HG03565 (cell line): ENCODE measurements around the gene CREG1.
A peak's percentile ranks its signal among the peaks of the same experiment; 100 is the strongest.

Source experiments
- ATAC-seq: cut with Tn5 transposase; IDR thresholded peaks from one replicate; pipeline ENCODE4 v1.9.1; 2021; ENCODE audit warnings: mild to moderate bottlenecking, moderate library complexity; ENCODE audit not compliant: unreplicated experiment

Gene CREG1

DNA sequence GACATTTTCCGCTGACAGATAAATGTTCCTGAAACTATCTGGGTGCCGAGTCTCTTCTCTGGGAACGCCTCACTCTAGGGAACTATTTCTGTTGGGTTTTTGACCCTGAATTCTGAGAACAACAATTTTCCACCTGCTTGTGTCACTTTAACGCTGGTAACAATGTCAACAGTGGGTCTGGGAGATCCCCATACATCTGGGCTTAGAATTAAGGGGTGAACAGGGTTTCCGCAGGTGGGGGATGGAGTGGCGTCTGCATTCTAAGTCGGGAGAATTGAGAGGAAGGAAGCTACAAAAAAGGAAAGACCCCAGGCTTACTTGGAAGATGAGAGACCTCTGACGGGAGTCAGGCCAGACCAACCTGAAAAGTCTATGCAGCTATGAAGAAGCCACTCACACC is 44.0 kb downstream of the CREG1 start:
- no peak for ATAC-seq

DNA sequence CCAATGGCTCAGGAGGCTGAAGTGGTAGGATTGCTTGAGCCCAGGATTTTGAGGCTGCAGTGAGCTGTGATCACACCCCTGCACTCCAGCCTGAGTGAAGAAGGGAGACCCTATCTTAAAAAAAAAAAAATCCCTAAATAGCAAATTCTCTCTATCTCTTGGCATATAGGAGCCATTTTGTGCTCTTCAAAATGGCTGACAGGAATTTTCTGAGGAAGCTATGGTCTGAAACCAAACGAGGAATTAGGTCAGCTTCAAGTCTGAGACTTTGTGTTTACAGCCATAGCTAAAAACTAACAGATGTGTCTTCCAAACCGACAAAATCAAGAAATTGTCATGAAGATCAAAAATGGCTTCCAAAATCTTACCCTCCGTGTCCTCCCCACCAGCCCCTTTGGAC is 45.8 kb downstream of the CREG1 start:
- ATAC-seq = no peak

DNA sequence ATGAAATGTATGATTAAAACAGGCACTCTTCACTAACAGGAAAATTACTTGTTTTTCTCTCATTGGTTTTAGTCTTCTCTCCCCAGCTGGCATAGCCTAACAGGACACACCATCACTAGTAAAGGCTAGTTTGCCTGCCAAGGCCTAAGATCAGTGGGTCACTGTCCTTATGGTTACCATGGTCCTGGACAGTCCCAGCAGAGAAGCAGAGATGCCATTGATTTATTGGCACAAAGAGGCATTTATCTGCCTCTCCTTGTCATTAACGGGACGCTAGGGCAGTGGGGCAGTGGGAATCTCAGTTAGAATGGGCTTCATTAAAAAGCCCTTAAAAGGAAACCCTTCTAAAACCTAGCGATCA is 49.1 kb downstream of the CREG1 start:
- ATAC-seq = no peak

DNA sequence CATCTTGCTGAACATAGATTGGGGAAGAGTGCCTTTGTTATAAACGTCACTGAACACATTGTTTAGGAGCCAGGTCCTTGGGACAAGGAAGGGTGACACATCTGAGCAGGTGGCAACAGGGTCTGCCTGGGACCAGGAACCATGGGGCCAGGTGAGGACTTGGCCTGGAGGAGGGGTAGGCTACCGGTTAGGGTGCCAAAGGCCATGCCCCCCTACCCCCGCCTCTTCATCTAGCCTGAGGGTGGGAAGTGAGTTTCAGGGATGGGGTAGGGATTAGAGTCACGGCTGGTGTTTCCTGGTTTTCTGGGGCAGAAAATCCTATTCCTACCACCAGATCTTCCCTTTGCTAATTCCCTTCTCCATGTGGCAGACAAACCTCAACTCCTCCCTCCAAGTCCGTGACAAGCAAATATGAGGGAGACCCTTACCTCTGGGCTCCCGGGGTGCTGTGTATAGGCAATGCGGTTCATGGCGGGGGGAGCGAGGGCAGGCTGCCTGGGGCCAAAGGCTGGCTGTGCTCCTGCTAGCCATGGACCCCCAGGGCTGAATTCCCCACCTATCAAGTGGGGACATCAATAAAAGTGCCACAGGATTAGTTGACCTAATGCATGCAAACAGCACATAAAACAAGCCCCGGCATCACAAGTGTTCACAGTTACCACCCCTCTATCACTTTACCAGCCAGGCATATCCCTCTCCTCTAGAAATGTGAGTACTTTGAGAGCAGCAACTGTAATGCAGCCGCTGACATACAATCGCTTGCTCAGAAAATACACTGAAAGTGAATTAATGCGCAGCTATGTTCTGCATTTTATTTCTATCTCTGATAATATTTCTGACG is 49.7 kb downstream of the CREG1 start:
- no peak for ATAC-seq

- ATAC-seq = no peak
Observed at GRCh38 chr1:167502719-167503462, 50.7 kb downstream of the CREG1 start.

GRCh38 chr1:167502192-167502551 is 51.4 kb downstream of the CREG1 start:
- ATAC-seq = no peak

DNA sequence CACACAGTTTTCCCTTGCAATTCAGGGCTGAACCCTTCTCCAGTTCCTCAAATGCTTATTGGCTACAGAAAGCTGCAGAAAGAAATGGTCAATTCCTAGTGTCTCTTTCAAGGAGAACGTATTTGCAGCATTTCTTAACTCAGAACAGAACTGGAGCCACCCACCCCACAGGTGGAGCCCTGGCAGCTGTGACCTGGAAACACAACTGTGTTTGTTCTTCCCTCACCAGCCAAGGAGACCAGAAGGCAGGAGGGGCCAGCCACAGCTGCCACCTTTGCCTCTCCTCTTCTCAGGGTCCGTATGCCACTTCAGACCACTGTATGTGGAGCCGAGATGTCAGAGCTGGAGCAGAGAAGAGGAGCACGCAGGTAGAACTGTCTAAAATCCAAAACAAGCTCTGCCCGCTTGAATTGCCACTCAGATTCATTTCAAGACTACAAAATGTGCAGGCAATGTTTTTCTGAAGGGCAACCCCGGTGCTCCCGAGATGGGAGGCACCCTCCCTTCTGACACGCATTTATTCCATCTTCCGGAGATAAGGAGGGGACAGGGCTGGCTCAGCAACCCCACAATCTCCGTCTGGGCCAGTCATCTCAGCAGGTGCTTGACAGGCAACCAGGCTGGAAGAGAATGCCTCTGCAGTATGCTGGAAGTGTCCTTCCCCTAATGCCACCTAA is 51.9 kb downstream of the CREG1 start:
- no peak for ATAC-seq

- ATAC-seq = no peak
Observed at GRCh38 chr1:167500283-167500860, 53.2 kb downstream of the CREG1 start.

- peak; percentile 99 for ATAC-seq
Observed at GRCh38 chr1:167499664-167500101, 53.9 kb downstream of the CREG1 start.

- no peak for ATAC-seq
Observed at GRCh38 chr1:167499106-167499505, 54.5 kb downstream of the CREG1 start.

DNA sequence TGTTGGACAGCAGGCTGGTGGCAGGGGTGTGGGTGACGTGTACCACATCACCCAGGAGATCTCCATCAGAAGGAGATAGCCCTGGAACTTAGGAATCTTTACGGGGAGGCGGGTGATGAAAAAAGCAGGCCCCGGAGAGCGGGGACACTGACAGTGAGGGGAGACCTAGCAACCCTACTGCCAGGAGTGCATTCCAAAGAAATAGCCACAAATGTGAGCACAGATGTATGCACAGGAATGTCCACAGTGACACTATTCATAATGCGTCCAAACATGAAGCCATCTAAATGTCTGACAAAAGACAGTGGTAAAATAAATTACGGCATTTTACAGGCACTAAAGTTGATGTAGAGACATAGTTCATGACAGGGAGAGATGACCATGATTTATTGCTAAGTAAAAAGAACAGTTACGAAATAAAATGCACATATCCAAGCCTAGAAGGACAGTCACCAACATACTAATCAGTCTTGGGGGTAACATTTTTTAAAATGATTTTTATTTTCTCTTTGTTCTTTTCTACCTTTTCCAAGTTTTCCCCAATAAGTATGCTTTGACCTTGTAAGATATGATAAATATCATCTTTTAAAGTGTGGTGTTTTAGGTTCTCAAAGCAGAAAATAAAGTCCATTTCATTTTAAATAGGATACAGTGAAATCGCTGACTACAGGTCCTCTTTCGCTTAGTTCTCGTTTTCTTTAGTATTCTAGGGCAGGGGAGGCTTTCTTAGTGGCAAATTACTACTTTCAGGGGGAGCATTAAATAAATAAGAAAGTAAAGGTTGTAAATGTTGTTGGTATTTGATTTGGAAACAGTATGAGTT is 56.6 kb downstream of the CREG1 start:
- ATAC-seq = no peak

- ATAC-seq = no peak
Observed at GRCh38 chr1:167493372-167493771, 60.2 kb downstream of the CREG1 start.

DNA sequence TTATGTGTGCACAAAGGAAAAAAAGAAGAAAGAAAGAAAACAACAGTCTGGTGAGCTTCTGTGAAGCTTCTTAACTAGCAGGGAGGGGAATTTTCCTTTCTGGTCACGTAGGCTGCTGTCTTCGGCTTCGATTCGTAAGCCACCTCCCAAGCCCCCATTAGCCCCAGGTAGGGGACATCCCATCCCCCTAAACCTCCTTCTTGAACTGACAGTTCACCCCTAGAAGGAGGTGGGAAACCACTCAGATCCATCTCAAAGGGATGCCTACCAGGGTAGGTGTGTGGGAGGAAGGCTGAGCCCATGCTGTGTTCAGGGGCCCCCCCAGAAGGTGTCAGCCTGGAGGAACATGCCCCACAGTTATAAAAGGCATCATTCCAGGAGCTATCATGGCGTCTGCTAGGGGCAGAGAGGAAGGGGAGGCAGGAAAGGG is 61.1 kb downstream of the CREG1 start:
- no peak for ATAC-seq

DNA sequence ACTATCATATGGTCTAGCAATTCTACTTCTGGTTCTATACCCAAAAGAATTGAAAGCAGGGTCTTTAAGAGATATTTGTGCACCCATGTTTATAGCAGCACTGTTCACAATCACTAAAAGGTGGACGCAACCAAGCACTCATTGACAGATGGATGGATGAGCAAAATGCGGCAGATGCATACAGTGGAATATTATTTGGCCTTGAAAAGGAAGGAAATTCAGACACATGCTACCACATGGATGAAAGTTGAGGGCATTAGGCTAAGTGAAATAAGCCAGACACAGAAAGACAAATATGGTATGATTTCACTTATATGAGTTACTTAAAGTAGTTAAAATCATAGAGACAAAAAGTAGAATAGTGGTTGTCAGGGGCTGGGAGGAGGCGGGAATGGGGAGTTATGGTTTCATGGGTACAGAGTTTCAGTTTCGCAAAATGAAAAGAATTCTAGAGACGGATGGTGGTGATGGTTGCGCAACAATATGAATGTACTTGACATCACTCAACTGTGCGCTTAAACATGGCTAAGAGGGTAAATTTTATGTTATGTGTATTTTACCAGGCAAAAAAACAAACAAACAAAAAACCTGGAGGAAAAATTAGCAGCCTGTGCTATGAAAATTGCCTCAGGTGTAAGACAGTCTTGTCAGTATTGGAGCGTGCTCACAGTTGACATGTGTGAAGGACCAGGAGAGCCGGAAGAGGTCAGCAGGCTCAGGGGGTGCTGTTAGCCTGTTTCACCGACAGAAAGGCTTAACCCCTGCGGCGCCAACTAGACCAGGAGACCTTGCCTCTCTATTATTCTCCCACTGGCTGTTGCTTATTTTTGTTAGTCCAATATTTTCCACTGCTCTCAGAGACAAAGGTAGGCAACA is 61.7 kb downstream of the CREG1 start:
- no peak for ATAC-seq
